ENCODE data around the gene MRPL1. TPM values are rescaled to one million over a fixed set of nuclear protein-coding genes. Genes with fewer than 3 reads are reported as not detected.
A peak's percentile ranks its signal among the peaks of the same experiment; 100 is the strongest.

MRPL1 gene
- total and polyA plus RNA-seq, 2 of the 13 experiments (the other 11 are each of a cell fraction or from before 2014, with no cell fraction given) = 23.3 to 61.5 TPM

- TF ChIP-seq EHMT2 (IDR thresholded peaks at IDR 0.05; ENCODE audit: borderline replicate concordance, low read depth, low read length) = peak; percentile 54; the same call in 1 of the 2 replicates
- no peak for TF ChIP-seq SNAPC5 (CRISPR knock-in tag; IDR thresholded peaks at IDR 0.05; ENCODE audit: borderline replicate concordance)
- no peak for TF ChIP-seq FOXP1 (IDR thresholded peaks at IDR 0.05)
- TF ChIP-seq FOXP1 (CRISPR knock-in tag; IDR thresholded peaks at IDR 0.05) = peak; percentile 57; the same call in 1 of the 2 replicates
- peak; percentile 40; the same call in 1 of the 2 replicates for TF ChIP-seq ARID3A (IDR thresholded peaks at IDR 0.05; ENCODE audit: low read depth, low read length)
- peak; percentile 63 for TF ChIP-seq ZNF652 (CRISPR knock-in tag; IDR thresholded peaks at IDR 0.05; ENCODE audit: borderline replicate concordance, low read depth)
- peak; percentile 91 for TF ChIP-seq GFI1 (CRISPR knock-in tag; IDR thresholded peaks at IDR 0.05; ENCODE audit: borderline replicate concordance)
- peak; percentile 54; the same call in 1 of the 2 replicates for TF ChIP-seq ZMYM2 (CRISPR knock-in tag; IDR thresholded peaks at IDR 0.05)
- TF ChIP-seq LRRFIP1 (CRISPR knock-in tag; conservative IDR thresholded peaks at IDR 0.05) = no peak
- TF ChIP-seq ASH2L (IDR thresholded peaks at IDR 0.05; ENCODE audit: insufficient read length, low read depth, low read length) = peak; percentile 23
- peak; percentile 64 to 68; a peak in 2 of 4 replicates for TF ChIP-seq EP300 (IDR thresholded peaks at IDR 0.05; ENCODE audit: low read depth in 2 of 2, low read length in 2 of 2)
- TF ChIP-seq EP300 (CRISPR knock-in tag; IDR thresholded peaks at IDR 0.05; ENCODE audit: borderline replicate concordance) = no peak
- TF ChIP-seq NCOR1 (IDR thresholded peaks at IDR 0.05; ENCODE audit: borderline replicate concordance, low read length) = peak; percentile 70; the same call in 1 of the 2 replicates
- no peak for TF ChIP-seq MYPOP (CRISPR knock-in tag; IDR thresholded peaks at IDR 0.05)
- peak; percentile 50 for TF ChIP-seq FOXA3 (CRISPR knock-in tag; IDR thresholded peaks at IDR 0.05)
- no peak for TF ChIP-seq TRIM24 (CRISPR knock-in tag; IDR thresholded peaks at IDR 0.05)
- 0 out of 2 replicates have a peak, but pooled peaks have one; percentile 34 for TF ChIP-seq MIXL1 (CRISPR knock-in tag; IDR thresholded peaks at IDR 0.05)
- 0 out of 2 replicates have a peak, but pooled peaks have one; percentile 31 for TF ChIP-seq DMAP1 (CRISPR knock-in tag; IDR thresholded peaks at IDR 0.05)
- peak; percentile 79; the same call in 1 of the 2 replicates for TF ChIP-seq RCOR2 (CRISPR knock-in tag; IDR thresholded peaks at IDR 0.05)
- peak; percentile 80 for TF ChIP-seq GATAD2A (CRISPR knock-in tag; IDR thresholded peaks at IDR 0.05)
- peak; percentile 20; the same call in 1 of the 2 replicates for TF ChIP-seq NR2C2 (CRISPR knock-in tag; IDR thresholded peaks at IDR 0.05; ENCODE audit: borderline replicate concordance)
- TF ChIP-seq ZNF770 (CRISPR knock-in tag; IDR thresholded peaks at IDR 0.05) = peak; percentile 90
- peak; percentile 57; the same call in 1 of the 2 replicates for TF ChIP-seq ZNF121 (CRISPR knock-in tag; IDR thresholded peaks at IDR 0.05)
Observed at GRCh38 chr4:77872723-77873445, 10.3 kb downstream of the MRPL1 start (continued).
